CD4-positive, alpha-beta T cell (primary cell): ENCODE measurements around the gene ABLIM2. TPM values are rescaled to one million over a fixed set of nuclear protein-coding genes. Genes with fewer than 3 reads are reported as not detected.

Experiments used
- ATAC-seq: fragments of 200-7000 bp; cut with Tn5 transposase; one replicate; pipeline ENCODE4 v1.10.0; 2022; ENCODE audit warnings: mild to moderate bottlenecking; ENCODE audit not compliant: poor library complexity
- CTCF ChIA-PET: fragments of 350-600 bp; sonication (Branson Sonifier 250); formaldehyde crosslinking; loops from one replicate; lab custom pipeline; 2021; ENCODE audit warnings: antibody characterized with exemption, inconsistent platforms; lab: Charles Lee
- POLR2A ChIA-PET: fragments of 350-600 bp; sonication (Branson Sonifier 250); formaldehyde crosslinking; loops from one replicate; lab custom pipeline; 2021; ENCODE audit warnings: antibody characterized with exemption, inconsistent platforms; lab: Charles Lee
- DNase-seq, 14 experiments: peaks; one replicate each; pipeline ENCODE4 v3.0.0-alpha.2; 2013 to 2020; ENCODE audit warnings: mixed read lengths in 2 of 14
- H3K27ac ChIP-seq, 2 donors: one replicate each; pipeline versions ENCODE4 v1.5.1 to v1.7.0; 2013; ENCODE audit warnings: low read length in 2 of 2, low read depth in 1 of 2, mild to moderate bottlenecking in 1 of 2
- H3K27me3 ChIP-seq, 2 experiments: 1 replicate in 1 of 2; 2 replicates in 1 of 2; pipeline versions ENCODE4 v1.6.1 to v1.7.0; 2013; ENCODE audit warnings: low read length in 2 of 2, control low read depth in 1 of 2, mild to moderate bottlenecking in 1 of 2, moderate library complexity in 1 of 2; ENCODE audit not compliant: insufficient read depth in 2 of 2, control insufficient read depth in 1 of 2
- H3K36me3 ChIP-seq: one replicate; pipeline ENCODE4 v1.6.1; 2013; ENCODE audit warnings: low read length, control low read depth; ENCODE audit not compliant: insufficient read depth
- H3K4me1 ChIP-seq: one replicate; pipeline ENCODE4 v1.6.1; 2013; ENCODE audit warnings: low read length, control low read depth; ENCODE audit not compliant: insufficient read depth
- H3K4me3 ChIP-seq: one replicate; pipeline ENCODE4 v1.5.1; 2013; ENCODE audit warnings: mild to moderate bottlenecking, low read length, moderate library complexity
- H3K9me3 ChIP-seq, 2 experiments: 1 replicate in 1 of 2; 2 replicates in 1 of 2; pipeline versions ENCODE4 v1.6.1 to v1.7.0; 2013; ENCODE audit warnings: low read length in 2 of 2, mild to moderate bottlenecking in 2 of 2, control low read depth in 1 of 2, moderate library complexity in 1 of 2; ENCODE audit not compliant: control insufficient read depth in 1 of 2, insufficient read depth in 1 of 2
- H3K27ac Mint-ChIP-seq: one replicate; pipeline ENCODE4 v1.8.0; 2020; ENCODE audit warnings: mixed read lengths
- H3K27me3 Mint-ChIP-seq: one replicate; pipeline ENCODE4 v1.8.0; 2021; ENCODE audit warnings: mixed read lengths
- H3K36me3 Mint-ChIP-seq: one replicate; pipeline ENCODE4 v1.8.0; 2021; ENCODE audit warnings: low read depth, mixed read lengths
- H3K4me1 Mint-ChIP-seq: one replicate; pipeline ENCODE4 v1.8.0; 2021; ENCODE audit warnings: low read depth, mixed read lengths
- H3K4me3 Mint-ChIP-seq: one replicate; pipeline ENCODE4 v1.8.0; 2020; ENCODE audit warnings: mild to moderate bottlenecking, mixed read lengths
- H3K9me3 Mint-ChIP-seq: one replicate; pipeline ENCODE4 v1.8.0; 2020; ENCODE audit warnings: mixed read lengths
- intact Hi-C, 2 experiments: fragments of 100-400 bp; cut with DNase I in 1 of 2; cut with micrococcal nuclease in 1 of 2; formaldehyde crosslinking; loops; one replicate each; pipeline versions ENCODE4 v1.15.1 to v1.9.0; 2023 to 2025; cut with DNase I, micrococcal nuclease
- total RNA-seq, 174 experiments: library from RNA in 2 of 174; stranded (reverse) in 2 of 174; gene quantifications; one replicate each; pipeline ENCODE4 v1.2.3 and lab custom pipeline; 2021 to 2026
- TF ChIP-seq, protein P1 (sequence below): fragments of 200-600 bp; IDR thresholded peaks from one replicate; pipeline ENCODE4 v1.8.0; 2022; ENCODE audit warnings: antibody characterized with exemption, mild to moderate bottlenecking

Gene ABLIM2
- total RNA-seq, 2 experiments from 2014 or later = 2.5 to 2.7 TPM

DNA sequence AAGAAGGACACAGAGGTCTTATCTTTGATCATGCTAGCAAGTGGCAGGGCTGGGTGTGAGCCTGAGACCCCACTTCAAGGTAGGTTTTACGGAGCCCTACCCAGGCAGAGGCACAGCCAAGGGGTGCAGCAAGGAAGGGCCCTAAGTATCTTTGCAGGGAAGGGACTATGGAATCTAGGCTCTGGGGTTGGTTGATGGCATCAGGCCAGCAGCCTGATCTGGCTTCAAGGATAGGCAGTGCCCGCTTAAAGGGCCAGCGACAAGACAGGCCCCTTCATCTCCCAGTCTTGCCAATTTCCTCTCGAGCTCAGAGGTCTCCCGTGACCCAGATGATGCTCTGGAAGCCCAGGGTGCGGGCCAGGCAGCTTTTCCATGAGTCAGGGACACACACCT lies 5.8 kb downstream of the ABLIM2 start:
- Mint-ChIP-seq H3K9me3 (no peaks in the 10 kb centered on the region), H3K4me3 (no peak overlapping the region), H3K36me3 (no peaks in the 10 kb centered on the region), H3K27me3 (no peaks in the 10 kb centered on the region), H3K27ac (no peak overlapping the region), H3K4me1 (peaks cover 5% of the 10 kb centered on the region)
- intact Hi-C loops = no loop called here
- ChIA-PET POLR2A (no interaction called here), CTCF (no interaction called here)
- ATAC-seq (no peak), DNase-seq (no peak)
- Histone ChIP-seq H3K9me3 (peaks cover 0 to 6% of the 10 kb centered on the region in 2 experiments), H3K4me1 (peaks cover 6% of the 10 kb centered on the region), H3K27ac (no peak overlapping the region), H3K4me3 (no peak overlapping the region), H3K36me3 (no peaks in the 10 kb centered on the region), H3K27me3 (peaks cover 0 to 6% of the 10 kb centered on the region in 2 experiments)
- TF ChIP-seq, protein P1, sequence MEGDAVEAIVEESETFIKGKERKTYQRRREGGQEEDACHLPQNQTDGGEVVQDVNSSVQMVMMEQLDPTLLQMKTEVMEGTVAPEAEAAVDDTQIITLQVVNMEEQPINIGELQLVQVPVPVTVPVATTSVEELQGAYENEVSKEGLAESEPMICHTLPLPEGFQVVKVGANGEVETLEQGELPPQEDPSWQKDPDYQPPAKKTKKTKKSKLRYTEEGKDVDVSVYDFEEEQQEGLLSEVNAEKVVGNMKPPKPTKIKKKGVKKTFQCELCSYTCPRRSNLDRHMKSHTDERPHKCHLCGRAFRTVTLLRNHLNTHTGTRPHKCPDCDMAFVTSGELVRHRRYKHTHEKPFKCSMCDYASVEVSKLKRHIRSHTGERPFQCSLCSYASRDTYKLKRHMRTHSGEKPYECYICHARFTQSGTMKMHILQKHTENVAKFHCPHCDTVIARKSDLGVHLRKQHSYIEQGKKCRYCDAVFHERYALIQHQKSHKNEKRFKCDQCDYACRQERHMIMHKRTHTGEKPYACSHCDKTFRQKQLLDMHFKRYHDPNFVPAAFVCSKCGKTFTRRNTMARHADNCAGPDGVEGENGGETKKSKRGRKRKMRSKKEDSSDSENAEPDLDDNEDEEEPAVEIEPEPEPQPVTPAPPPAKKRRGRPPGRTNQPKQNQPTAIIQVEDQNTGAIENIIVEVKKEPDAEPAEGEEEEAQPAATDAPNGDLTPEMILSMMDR = no peak

DNA sequence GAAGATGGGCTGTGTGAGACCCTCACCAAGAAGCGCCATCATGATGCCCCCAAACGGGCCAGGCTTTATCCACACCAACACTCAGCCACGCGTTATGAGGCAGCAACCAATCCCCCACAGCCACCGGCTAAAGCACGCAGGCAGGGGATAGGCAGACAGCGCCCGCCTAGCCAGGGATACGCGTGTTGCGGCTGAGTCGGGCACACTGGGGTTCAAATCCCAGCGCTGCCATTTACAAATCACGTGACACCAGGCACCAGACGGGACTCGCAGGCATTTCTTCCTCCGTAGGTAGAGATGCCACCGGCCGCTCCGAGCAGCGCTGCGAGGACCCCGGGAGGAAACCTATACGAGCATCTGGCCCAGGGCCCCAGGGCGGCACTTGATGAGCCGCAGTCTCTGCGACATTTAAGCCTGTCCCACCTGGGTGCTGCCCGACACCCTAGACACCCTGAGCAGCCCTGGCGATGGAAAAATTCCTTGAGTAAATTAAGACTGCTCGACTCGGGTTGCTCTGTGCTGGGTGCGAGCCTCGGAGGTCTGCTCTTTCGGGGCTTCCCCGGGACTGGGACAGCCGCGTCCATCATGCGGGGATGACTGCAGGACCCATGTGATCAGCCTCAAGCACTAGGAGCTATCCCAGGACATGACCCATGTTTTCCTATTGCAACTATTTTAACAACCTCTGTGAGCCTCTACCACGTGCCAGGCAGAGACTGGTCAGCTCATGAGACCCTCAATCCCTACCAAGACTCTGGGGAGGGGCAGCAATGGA lies 6.3 kb downstream of the ABLIM2 start:
- TF ChIP-seq, protein P1 = no peak
- H3K4me3 Mint-ChIP-seq = no peak overlapping the region
- POLR2A ChIA-PET = no interaction called here

DNA sequence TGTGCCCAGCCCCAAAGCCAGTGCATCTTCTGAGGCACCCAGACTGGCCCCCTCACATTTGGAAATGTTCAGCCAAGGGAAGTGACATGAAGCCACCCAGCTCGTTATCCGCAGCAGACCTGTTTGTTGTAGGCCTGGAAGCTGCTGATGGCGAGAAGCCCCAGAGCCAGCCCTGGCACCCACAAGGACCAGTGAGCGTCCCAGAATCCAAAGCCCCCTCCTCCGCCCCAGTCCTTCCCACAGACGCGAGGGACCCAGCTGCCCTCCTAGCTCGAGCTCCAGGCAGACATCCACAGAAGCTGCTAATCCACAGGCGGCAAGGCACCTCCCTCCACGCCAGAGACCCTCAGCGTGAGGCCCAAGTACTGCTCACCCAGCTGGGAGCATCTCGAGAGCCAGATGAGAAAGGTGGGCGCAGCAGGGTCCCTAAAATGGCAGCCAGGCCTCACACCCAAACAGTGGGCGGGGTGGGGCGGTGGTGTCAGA lies 7.4 kb downstream of the ABLIM2 start:
- no peak for DNase-seq
- Histone ChIP-seq H3K9me3 (no peaks in the 10 kb centered on the region), H3K27me3 (no peaks in the 10 kb centered on the region), H3K4me3 (no peak overlapping the region), H3K4me1 (no peaks in the 10 kb centered on the region), H3K36me3 (no peaks in the 10 kb centered on the region), H3K27ac (no peak overlapping the region)
- Mint-ChIP-seq H3K4me3 (no peak overlapping the region), H3K36me3 (no peaks in the 10 kb centered on the region), H3K27ac (no peak overlapping the region), H3K4me1 (no peaks in the 10 kb centered on the region), H3K27me3 (no peaks in the 10 kb centered on the region), H3K9me3 (no peaks in the 10 kb centered on the region)
- intact Hi-C loops = no loop called here
- ChIA-PET CTCF (no interaction called here), POLR2A (no interaction called here)
- TF ChIP-seq, protein P1 = no peak
- no peak for ATAC-seq

More for the DNA sequence above, 6.3 kb downstream of the ABLIM2 start:
- H3K4me1 Mint-ChIP-seq = peaks cover under 1% of the 10 kb centered on the region
- Histone ChIP-seq H3K27ac (no peak overlapping the region), H3K36me3 (no peaks in the 10 kb centered on the region), H3K27me3 (peaks cover 0 to under 1% of the 10 kb centered on the region in 2 experiments), H3K4me1 (peaks cover under 1% of the 10 kb centered on the region), H3K4me3 (no peak overlapping the region), H3K9me3 (peaks cover 0 to under 1% of the 10 kb centered on the region in 2 experiments)
- no peaks in the 10 kb centered on the region for H3K9me3 Mint-ChIP-seq
- ATAC-seq (no peak), DNase-seq (no peak)
- H3K27ac Mint-ChIP-seq = no peak overlapping the region
- H3K27me3 Mint-ChIP-seq = no peaks in the 10 kb centered on the region
- CTCF ChIA-PET = no interaction called here
- no peaks in the 10 kb centered on the region for H3K36me3 Mint-ChIP-seq
- intact Hi-C loops = no loop called here
